Stimulated activated CD8-positive, alpha-beta memory T cell treated with anti-CD3 and anti-CD28 coated beads, Interleukin-4, amount 100 ng/mL, for 1 hour (primary cell): Measurements from ENCODE around the gene NRAS.

ENCODE experiments used
- DNase-seq, 2 donors: peaks; one replicate each; pipeline ENCODE4 v3.0.0-alpha.2; 2020; ENCODE audit warnings: low read depth in 2 of 2, low spot score in 1 of 2

Gene NRAS

GRCh38 chr1:114728553-114728952 lies 12.0 kb upstream of the NRAS start:
- DNase-seq = no peak

GRCh38 chr1:114725230-114725629 lies 8.7 kb upstream of the NRAS start:
- no peak for DNase-seq

- DNase-seq = no peak
These were observed 7.3 kb upstream of the NRAS start for GRCh38 chr1:114723915-114724314.

GRCh38 chr1:114723457-114723856 lies 6.9 kb upstream of the NRAS start:
- DNase-seq = no peak

- no peak for DNase-seq
These were observed 3.9 kb upstream of the NRAS start for GRCh38 chr1:114720492-114720891.

- no peak for DNase-seq
These were observed 2.8 kb upstream of the NRAS start for GRCh38 chr1:114719424-114719787.

- DNase-seq = no peak
These were observed 2.3 kb upstream of the NRAS start for GRCh38 chr1:114718661-114719423.

GRCh38 chr1:114715952-114716303 lies 643 bp downstream of the NRAS start:
- no peak for DNase-seq

GRCh38 chr1:114712977-114713376 lies 3.6 kb downstream of the NRAS start:
- no peak for DNase-seq

GRCh38 chr1:114710360-114710759 lies 6.2 kb downstream of the NRAS start:
- DNase-seq = no peak

- DNase-seq = no peak
These were observed 9.0 kb downstream of the NRAS start for GRCh38 chr1:114707604-114708003.

- DNase-seq = no peak
These were observed 13.3 kb downstream of the NRAS start for GRCh38 chr1:114703242-114703641.

- DNase-seq = no peak
These were observed 13.8 kb downstream of the NRAS start for GRCh38 chr1:114702737-114703136.

- DNase-seq = no peak
These were observed 14.6 kb downstream of the NRAS start for GRCh38 chr1:114701931-114702330.

- no peak for DNase-seq
These were observed 16.5 kb downstream of the NRAS start for GRCh38 chr1:114700036-114700600.

GRCh38 chr1:114696810-114697209 lies 19.8 kb downstream of the NRAS start:
- DNase-seq = no peak

GRCh38 chr1:114695430-114696058 lies 21.0 kb downstream of the NRAS start, which contains the start of gene AMPD1:
Gene AMPD1, minus strand, starts transcription at chr1:114695546. Its CDS starts 75 bp downstream, at chr1:114695471.
- no peak for DNase-seq

- no peak for DNase-seq
These were observed 21.8 kb downstream of the NRAS start for GRCh38 chr1:114694540-114695310.

- no peak for DNase-seq
These were observed 23.6 kb downstream of the NRAS start for GRCh38 chr1:114692947-114693346.

GRCh38 chr1:114691061-114691460 lies 25.5 kb downstream of the NRAS start:
- DNase-seq = no peak

GRCh38 chr1:114690148-114690547 lies 26.4 kb downstream of the NRAS start:
- DNase-seq = no peak

- no peak for DNase-seq
These were observed 28.0 kb downstream of the NRAS start for GRCh38 chr1:114688526-114688925.
